DND-41 (cell line): ENCODE data around the gene SLC25A10.

Source experiments
- EZH2 ChIP-seq: IDR thresholded peaks from 3 replicates; pipeline ENCODE4 v1.6.1; 2012; ENCODE audit warnings: borderline replicate concordance, low read depth, mild to moderate bottlenecking, moderate library complexity, low read length, inconsistent platforms; ENCODE audit not compliant: severe bottlenecking
- TF ChIP-seq, protein P1 (sequence below): IDR thresholded peaks from 2 replicates; pipeline ENCODE4 v1.5.1; 2012; ENCODE audit warnings: borderline replicate concordance, low read length, moderate library complexity, mild to moderate bottlenecking; ENCODE audit not compliant: poor library complexity, severe bottlenecking; ENCODE audit errors: extremely low read depth

DNA sequence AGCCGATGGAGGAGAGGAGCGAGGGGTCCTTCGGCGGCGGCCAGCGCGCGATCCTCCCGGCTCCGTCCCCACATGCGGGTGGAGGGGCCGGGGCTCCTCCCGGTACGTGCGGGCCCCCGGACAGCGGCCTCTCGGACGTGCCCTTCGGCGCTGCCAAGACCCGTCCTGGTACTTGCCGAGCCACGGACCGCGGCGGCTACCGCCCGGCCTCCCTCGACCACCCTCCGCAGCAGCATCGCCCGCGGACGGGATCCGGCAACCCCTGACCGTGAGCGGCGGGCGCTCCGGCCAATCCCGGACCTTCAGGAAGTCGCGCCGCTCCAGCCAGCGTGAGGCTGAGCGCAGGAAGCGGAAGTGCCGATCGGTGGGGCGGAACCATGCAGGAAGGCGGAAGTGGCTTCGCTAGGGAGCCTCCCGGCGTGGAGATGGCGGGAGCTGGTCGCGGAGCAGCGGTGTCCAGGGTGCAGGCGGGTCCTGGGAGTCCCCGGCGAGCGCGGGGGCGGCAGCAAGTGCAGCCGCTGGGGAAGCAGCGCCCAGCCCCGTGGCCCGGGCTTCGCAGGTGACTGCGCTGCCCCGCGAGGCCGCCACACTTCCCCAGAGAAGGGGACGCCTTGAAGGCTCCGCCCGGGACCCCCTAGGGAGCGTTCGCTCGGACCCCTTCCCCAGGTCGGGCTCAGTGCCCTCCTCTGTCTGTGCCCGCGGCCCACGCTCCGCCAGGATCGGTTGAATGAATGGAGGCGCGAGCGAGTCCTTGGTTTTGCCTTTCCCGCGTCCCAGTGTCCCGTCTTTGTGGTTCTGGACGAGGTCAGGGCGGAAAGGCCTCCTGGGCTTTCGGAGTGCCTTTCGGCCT, 45.5 kb upstream of the SLC25A10 start, which contains the start of the genes CCDC137 and OXLD1:
- TF ChIP-seq, protein P1, sequence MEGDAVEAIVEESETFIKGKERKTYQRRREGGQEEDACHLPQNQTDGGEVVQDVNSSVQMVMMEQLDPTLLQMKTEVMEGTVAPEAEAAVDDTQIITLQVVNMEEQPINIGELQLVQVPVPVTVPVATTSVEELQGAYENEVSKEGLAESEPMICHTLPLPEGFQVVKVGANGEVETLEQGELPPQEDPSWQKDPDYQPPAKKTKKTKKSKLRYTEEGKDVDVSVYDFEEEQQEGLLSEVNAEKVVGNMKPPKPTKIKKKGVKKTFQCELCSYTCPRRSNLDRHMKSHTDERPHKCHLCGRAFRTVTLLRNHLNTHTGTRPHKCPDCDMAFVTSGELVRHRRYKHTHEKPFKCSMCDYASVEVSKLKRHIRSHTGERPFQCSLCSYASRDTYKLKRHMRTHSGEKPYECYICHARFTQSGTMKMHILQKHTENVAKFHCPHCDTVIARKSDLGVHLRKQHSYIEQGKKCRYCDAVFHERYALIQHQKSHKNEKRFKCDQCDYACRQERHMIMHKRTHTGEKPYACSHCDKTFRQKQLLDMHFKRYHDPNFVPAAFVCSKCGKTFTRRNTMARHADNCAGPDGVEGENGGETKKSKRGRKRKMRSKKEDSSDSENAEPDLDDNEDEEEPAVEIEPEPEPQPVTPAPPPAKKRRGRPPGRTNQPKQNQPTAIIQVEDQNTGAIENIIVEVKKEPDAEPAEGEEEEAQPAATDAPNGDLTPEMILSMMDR = no peak
- TF ChIP-seq EZH2 = no peak
